Common myeloid progenitor, CD34-positive (primary cell): ENCODE measurements around the gene TNFRSF1B.
A peak's percentile ranks its signal among the peaks of the same experiment; 100 is the strongest.

Experiments
- CTCF ChIA-PET: fragments of 350-600 bp; sonication (Branson Sonifier 250); formaldehyde crosslinking; loops from one replicate; lab custom pipeline; 2021; ENCODE audit warnings: antibody characterized with exemption; lab: Charles Lee
- POLR2A ChIA-PET: fragments of 350-600 bp; sonication (Branson Sonifier 250); formaldehyde crosslinking; loops from one replicate; lab custom pipeline; 2021; ENCODE audit warnings: antibody characterized with exemption; lab: Charles Lee
- DNase-seq, 3 donors: peaks; one replicate each; pipeline versions ENCODE4 v3.0.0 to v3.0.0-alpha.2; 2013
- H3K27ac ChIP-seq, 2 experiments: 1 replicate in 1 of 2; 2 replicates in 1 of 2; pipeline ENCODE4 v1.7.0; 2013; ENCODE audit warnings: inconsistent platforms in 2 of 2, low read length in 2 of 2, mild to moderate bottlenecking in 2 of 2, low read depth in 1 of 2, moderate library complexity in 1 of 2; ENCODE audit not compliant: severe bottlenecking in 2 of 2, insufficient read depth in 1 of 2, poor library complexity in 1 of 2
- H3K27me3 ChIP-seq, 5 experiments: replicated peaks in 2 of 5; 1 replicate in 3 of 5; 2 replicates in 2 of 5; pipeline versions ENCODE4 v1.6.1 to v1.7.0; 2013; ENCODE audit warnings: low read length in 4 of 5, mild to moderate bottlenecking in 2 of 5, moderate library complexity in 2 of 5, inconsistent platforms in 1 of 5; ENCODE audit not compliant: insufficient read depth in 5 of 5, control insufficient read depth in 4 of 5
- H3K36me3 ChIP-seq, 4 experiments: 1 replicate in 2 of 4; 2 replicates in 2 of 4; pipeline versions ENCODE4 v1.6.1 to v1.7.0; 2013; ENCODE audit warnings: low read length in 3 of 4, control low read depth in 1 of 4, mild to moderate bottlenecking in 1 of 4; ENCODE audit not compliant: control insufficient read depth in 4 of 4, insufficient read depth in 4 of 4
- H3K4me1 ChIP-seq, 4 experiments: 1 replicate in 3 of 4; 2 replicates in 1 of 4; pipeline versions ENCODE4 v1.6.1 to v1.7.1; 2013; ENCODE audit warnings: low read length in 3 of 4, mild to moderate bottlenecking in 3 of 4, control low read depth in 1 of 4, inconsistent platforms in 1 of 4, moderate library complexity in 1 of 4; ENCODE audit not compliant: control insufficient read depth in 4 of 4, insufficient read depth in 4 of 4; ENCODE audit errors: control extremely low read depth in 1 of 4
- H3K4me3 ChIP-seq, 7 experiments: 1 replicate in 4 of 7; 2 replicates in 3 of 7; pipeline versions ENCODE4 v1.5.1 to v1.7.0; 2013; ENCODE audit warnings: mild to moderate bottlenecking in 7 of 7, low read length in 6 of 7, moderate library complexity in 6 of 7, inconsistent platforms in 2 of 7, low read depth in 2 of 7, control low read depth in 1 of 7; ENCODE audit not compliant: insufficient read depth in 4 of 7, control insufficient read depth in 1 of 7; ENCODE audit errors: extremely low read depth in 1 of 7
- H3K9me3 ChIP-seq, 5 experiments: 1 replicate in 4 of 5; 2 replicates in 1 of 5; pipeline versions ENCODE4 v1.6.1 to v1.7.1; 2013; ENCODE audit warnings: low read length in 4 of 5, mild to moderate bottlenecking in 2 of 5, inconsistent platforms in 1 of 5, low read depth in 1 of 5, moderate library complexity in 1 of 5; ENCODE audit not compliant: control insufficient read depth in 4 of 5, insufficient read depth in 2 of 5; ENCODE audit errors: control extremely low read depth in 1 of 5
- WGBS: methylation state at CpG from one replicate; pipeline ENCODE4 v1.1.5; 2013; ENCODE audit not compliant: insufficient coverage; 5-methylcytosine and 5-hydroxymethylcytosine counted together

The TNFRSF1B gene

GRCh38 chr1:12174924-12175810 lies 8.4 kb downstream of the TNFRSF1B start:
- Histone ChIP-seq H3K4me3 (peak overlapping the region in 1 of 7 experiments; percentile 16), H3K27ac (peak overlapping the region in 1 of 2 experiments; percentile 33), H3K36me3 (no peaks in the 10 kb centered on the region), H3K9me3 (no peaks in the 10 kb centered on the region), H3K4me1 (peaks cover 16 to 81% (median 67%) of the 10 kb centered on the region in 4 experiments), H3K27me3 (no peaks in the 10 kb centered on the region)
- ChIA-PET CTCF (interaction anchor here (1.2 to 2.2 kb wide), 4 partner anchors 24 to 50 kb away, joined by 3 to 9 read pairs (median 3); no protein-coding TSS in a partner anchor), POLR2A (no interaction called here)
- DNase-seq = peak in 2 of 3 donors; percentile 69 to 79
- 57% methylated on average over 17 of the region's 17 CpGs for WGBS

GRCh38 chr1:12176298-12177118 lies 9.7 kb downstream of the TNFRSF1B start:
- Histone ChIP-seq H3K27me3 (no peaks in the 10 kb centered on the region), H3K4me3 (no peak overlapping the region), H3K36me3 (peaks cover 0 to 3% (median 0%) of the 10 kb centered on the region in 4 experiments), H3K4me1 (peaks cover 13 to 93% (median 76%) of the 10 kb centered on the region in 4 experiments), H3K27ac (no peak overlapping the region), H3K9me3 (no peaks in the 10 kb centered on the region)
- ChIA-PET POLR2A (no interaction called here), CTCF (interaction anchor here (0.7 to 2.2 kb wide), 3 partner anchors 12 to 51 kb away, joined by 3 to 9 read pairs (median 3); no protein-coding TSS in a partner anchor)
- DNase-seq = no peak
- 85% methylated on average over 5 of the region's 6 CpGs for WGBS

DNA sequence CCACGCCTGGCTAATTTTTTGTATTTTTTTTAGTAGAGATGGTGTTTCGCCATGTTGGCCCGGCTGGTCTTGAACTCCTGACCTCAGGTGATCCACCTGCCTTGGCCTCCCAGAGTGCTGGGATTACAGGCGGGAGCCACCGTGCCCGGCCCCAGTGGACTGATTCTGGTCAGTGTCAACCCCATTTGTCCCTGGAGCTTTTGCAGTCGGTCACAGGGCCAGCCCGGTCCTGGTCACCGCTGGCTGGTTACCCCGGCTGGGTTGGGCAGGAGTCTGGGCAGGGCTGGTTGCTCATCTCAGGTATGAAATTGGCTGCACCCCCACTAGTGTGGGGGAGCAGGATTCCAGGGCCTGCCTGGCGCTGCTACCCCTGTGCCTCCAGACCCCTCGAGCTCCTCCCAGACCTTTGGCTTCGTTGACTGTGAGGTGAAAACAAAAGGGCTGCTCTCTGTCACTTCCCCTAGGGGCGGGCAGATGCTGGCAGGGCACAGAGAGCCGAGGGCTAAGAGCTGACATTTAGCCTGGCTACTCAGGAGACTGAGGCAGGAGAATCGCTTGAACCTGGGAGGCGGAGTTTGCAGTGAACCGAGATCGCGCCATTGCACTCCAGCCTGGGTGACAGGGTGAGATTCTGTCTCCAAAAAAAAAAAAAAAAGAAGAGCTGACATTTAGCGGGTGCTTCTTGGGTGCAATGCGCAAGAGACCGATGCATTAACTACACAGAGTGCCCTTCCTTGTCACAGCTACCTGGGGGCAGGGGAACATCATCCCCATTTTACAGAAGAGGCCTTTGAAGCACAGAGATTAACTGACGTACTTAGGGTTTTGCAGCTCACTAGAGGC lies 10.6 kb downstream of the TNFRSF1B start:
- Histone ChIP-seq H3K4me1 (peaks cover 13 to 93% (median 73%) of the 10 kb centered on the region in 4 experiments), H3K27me3 (no peaks in the 10 kb centered on the region), H3K4me3 (no peak overlapping the region), H3K9me3 (no peaks in the 10 kb centered on the region), H3K27ac (no peak overlapping the region), H3K36me3 (peaks cover 0 to 9% (median 0%) of the 10 kb centered on the region in 4 experiments)
- peak in 1 of 3 donors; percentile 34 for DNase-seq
- POLR2A ChIA-PET = no interaction called here
- 89% methylated on average over 21 of the region's 24 CpGs for WGBS
- CTCF ChIA-PET = interaction anchor here (0.7 to 2.0 kb wide), 8 partner anchors 9 to 53 kb away, joined by 3 to 8 read pairs (median 4); no protein-coding TSS in a partner anchor

GRCh38 chr1:12177999-12178441 lies 11.2 kb downstream of the TNFRSF1B start:
- no peak overlapping the region for H3K27ac ChIP-seq
- WGBS = 75% methylated on average over 5 of the region's 14 CpGs

GRCh38 chr1:12178511-12178910 lies 11.7 kb downstream of the TNFRSF1B start:
- H3K27ac ChIP-seq = no peak overlapping the region
- DNase-seq = no peak
- POLR2A ChIA-PET = interaction anchor here (0.6 kb wide), 1 partner anchor 8 kb away, joined by 3 read pairs; no protein-coding TSS in a partner anchor

More at GRCh38 chr1:12177999-12178441, 11.2 kb downstream of the TNFRSF1B start:
- ChIA-PET POLR2A (no interaction called here), CTCF (interaction anchor here (0.7 to 2.1 kb wide), 10 partner anchors 9 to 53 kb away, joined by 3 to 8 read pairs (median 4); no protein-coding TSS in a partner anchor)
- H3K27me3 ChIP-seq = no peaks in the 10 kb centered on the region
- H3K4me1 ChIP-seq = peaks cover 10 to 93% (median 67%) of the 10 kb centered on the region in 4 experiments
- no peaks in the 10 kb centered on the region for H3K9me3 ChIP-seq
- DNase-seq = peak in 2 of 3 donors; percentile 75 to 82
- H3K4me3 ChIP-seq = no peak overlapping the region
- H3K36me3 ChIP-seq = peaks cover 0 to 11% (median 0%) of the 10 kb centered on the region in 4 experiments

GRCh38 chr1:12179111-12179519 lies 12.3 kb downstream of the TNFRSF1B start:
- H3K27me3 ChIP-seq = no peaks in the 10 kb centered on the region
- H3K9me3 ChIP-seq = no peaks in the 10 kb centered on the region
- 43% methylated on average over 17 of the region's 17 CpGs for WGBS
- H3K4me1 ChIP-seq = peaks cover 13 to 93% (median 63%) of the 10 kb centered on the region in 4 experiments
- POLR2A ChIA-PET = interaction anchor here (0.6 kb wide), 1 partner anchor 9 kb away, joined by 3 read pairs; no protein-coding TSS in a partner anchor
- no peak overlapping the region for H3K27ac ChIP-seq
- CTCF ChIA-PET = interaction anchor here (1.2 to 2.1 kb wide), 4 partner anchors 10 to 45 kb away, joined by 3 to 8 read pairs (median 6); no protein-coding TSS in a partner anchor
- peak in 2 of 3 donors; percentile 78 to 85 for DNase-seq
- peaks cover 0 to 11% (median 0%) of the 10 kb centered on the region in 4 experiments for H3K36me3 ChIP-seq
- H3K4me3 ChIP-seq = peak overlapping the region in 3 of 7 experiments; percentile 1 to 42 (median 8)

More at GRCh38 chr1:12178511-12178910, 11.7 kb downstream of the TNFRSF1B start:
- peaks cover 10 to 93% (median 63%) of the 10 kb centered on the region in 4 experiments for H3K4me1 ChIP-seq
- no peaks in the 10 kb centered on the region for H3K27me3 ChIP-seq
- no peaks in the 10 kb centered on the region for H3K9me3 ChIP-seq
- H3K4me3 ChIP-seq = no peak overlapping the region
- CTCF ChIA-PET = interaction anchor here (0.7 to 2.1 kb wide), 5 partner anchors 10 to 54 kb away, joined by 3 to 8 read pairs (median 6); no protein-coding TSS in a partner anchor
- WGBS = 92% methylated on average over 11 of the region's 11 CpGs
- peaks cover 0 to 11% (median 0%) of the 10 kb centered on the region in 4 experiments for H3K36me3 ChIP-seq
